ENCODE data around the gene MMP14. TPM values are rescaled to one million over a fixed set of nuclear protein-coding genes. Genes with fewer than 3 reads are reported as not detected.
A peak's percentile ranks its signal among the peaks of the same experiment; 100 is the strongest.

Gene MMP14
- total and polyA plus RNA-seq, 2 of the 13 experiments (the other 11 are each of a cell fraction or from before 2014, with no cell fraction given), result 5.2 to 9.8 TPM

GRCh38 chr14:22822016-22822570 is 14.3 kb upstream of the MMP14 start (continued):
- TF ChIP-seq ZNF687 (CRISPR knock-in tag; IDR thresholded peaks at IDR 0.05), result 0 out of 2 replicates have a peak, but pooled peaks have one; percentile 30
- TF ChIP-seq SIN3B (IDR thresholded peaks at IDR 0.05; ENCODE audit: low read length), result no peak
- 0 out of 2 replicates have a peak, but pooled peaks have one; percentile 17 for TF ChIP-seq ZNF414 (CRISPR knock-in tag; IDR thresholded peaks at IDR 0.05)
- no peak for TF ChIP-seq RXRA (CRISPR knock-in tag; IDR thresholded peaks at IDR 0.05)
- TF ChIP-seq KDM5B (CRISPR knock-in tag; IDR thresholded peaks at IDR 0.05; ENCODE audit: borderline replicate concordance), result no peak
- TF ChIP-seq CTCF (CRISPR knock-in tag; IDR thresholded peaks at IDR 0.05), result no peak
- TF ChIP-seq MED1 (CRISPR knock-in tag; IDR thresholded peaks at IDR 0.05), result 0 out of 2 replicates have a peak, but pooled peaks have one; percentile 12
- TF ChIP-seq USF2 (IDR thresholded peaks at IDR 0.05; ENCODE audit: low read depth, low read length), result no peak
- no peak for TF ChIP-seq USF2 (CRISPR knock-in tag; IDR thresholded peaks at IDR 0.05; ENCODE audit: borderline replicate concordance)
- no peak for TF ChIP-seq YY1 (IDR thresholded peaks at IDR 0.05; ENCODE audit: insufficient read depth, insufficient replicate concordance, low read depth, low read length)
- TF ChIP-seq ARNT (IDR thresholded peaks at IDR 0.05), result no peak
- no peak for TF ChIP-seq ZBTB25 (CRISPR knock-in tag; IDR thresholded peaks at IDR 0.05)
- 0 out of 2 replicates have a peak, but pooled peaks have one; percentile 35 for TF ChIP-seq MXD1 (CRISPR knock-in tag; IDR thresholded peaks at IDR 0.05)
- peak; percentile 32 for TF ChIP-seq RBM39 (IDR thresholded peaks at IDR 0.05; ENCODE audit: low read depth, low read length, poor library complexity, severe bottlenecking)
- TF ChIP-seq ZFP90 (CRISPR knock-in tag; IDR thresholded peaks at IDR 0.05; ENCODE audit: borderline replicate concordance), result no peak
- TF ChIP-seq KMT2B (CRISPR knock-in tag; IDR thresholded peaks at IDR 0.05), result no peak
- TF ChIP-seq ZC3H4 (CRISPR knock-in tag; IDR thresholded peaks at IDR 0.05; ENCODE audit: borderline replicate concordance), result no peak
- no peak for TF ChIP-seq ZNF296 (CRISPR knock-in tag; conservative IDR thresholded peaks at IDR 0.05)
